ENCODE results near the gene SLC46A2. TPM values are rescaled to one million over a fixed set of nuclear protein-coding genes. Genes with fewer than 3 reads are reported as not detected.
A peak's percentile ranks its signal among the peaks of the same experiment; 100 is the strongest.

The SLC46A2 gene
- total RNA-seq, 2 donors from 2014 or later, result not detected

DNA sequence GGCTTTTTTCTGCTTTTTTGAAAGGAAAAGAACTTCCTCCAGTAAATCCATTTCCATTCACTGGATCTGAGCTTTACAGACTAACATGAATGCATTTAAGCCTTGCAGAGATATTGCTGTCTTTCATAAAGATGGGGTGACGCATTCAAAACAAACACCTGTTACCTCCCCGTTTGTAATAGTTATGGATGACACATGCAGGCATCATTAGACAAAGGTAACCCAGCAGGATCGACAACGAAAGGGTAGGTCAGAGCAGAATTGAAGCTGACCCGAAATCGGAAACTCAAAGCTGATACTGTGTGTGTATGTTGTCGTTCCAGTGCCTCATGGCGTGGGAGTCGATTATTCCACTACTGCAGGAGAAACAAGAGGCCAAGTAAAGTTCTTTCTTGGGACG lies 22.2 kb downstream of the SLC46A2 start:
- Histone ChIP-seq H3K36me3 (ENCODE audit: control insufficient read depth, insufficient read depth, low read length) (no peaks in the 10 kb centered on the region), H3K4me3 (ENCODE audit: low read length) (no peak overlapping the region), H3K9ac (ENCODE audit: extremely low read depth, low read length, poor library complexity, severe bottlenecking) (no peak overlapping the region), H3K27ac (ENCODE audit: low read depth, low read length) (no peak overlapping the region), H3K4me1 (ENCODE audit: control insufficient read depth, insufficient read depth, low read length) (peaks cover 30% of the 10 kb centered on the region), H3K27me3 (ENCODE audit: control insufficient read depth, insufficient read depth, low read length, poor library complexity, severe bottlenecking) (no peaks in the 10 kb centered on the region), H3K9me3 (ENCODE audit: control insufficient read depth, low read length) (no peaks in the 10 kb centered on the region)
- peaks cover 20% of the 10 kb centered on the region for H3K36me3 Mint-ChIP-seq (ENCODE audit: low read depth)
- no peaks in the 10 kb centered on the region for H3K27me3 Mint-ChIP-seq (ENCODE audit: insufficient read depth)
- DNase-seq, result no peak
- WGBS, 2 experiments (ENCODE audit: insufficient coverage in 1 of 2, insufficient read length in 1 of 2), result 92 to 98% methylated on average over 7 to 10 of the region's 10 CpGs
- peaks cover 45% of the 10 kb centered on the region for H3K4me1 Mint-ChIP-seq
- peak overlapping the region; percentile 5 for H3K27ac Mint-ChIP-seq
- TF ChIP-seq, protein P1, sequence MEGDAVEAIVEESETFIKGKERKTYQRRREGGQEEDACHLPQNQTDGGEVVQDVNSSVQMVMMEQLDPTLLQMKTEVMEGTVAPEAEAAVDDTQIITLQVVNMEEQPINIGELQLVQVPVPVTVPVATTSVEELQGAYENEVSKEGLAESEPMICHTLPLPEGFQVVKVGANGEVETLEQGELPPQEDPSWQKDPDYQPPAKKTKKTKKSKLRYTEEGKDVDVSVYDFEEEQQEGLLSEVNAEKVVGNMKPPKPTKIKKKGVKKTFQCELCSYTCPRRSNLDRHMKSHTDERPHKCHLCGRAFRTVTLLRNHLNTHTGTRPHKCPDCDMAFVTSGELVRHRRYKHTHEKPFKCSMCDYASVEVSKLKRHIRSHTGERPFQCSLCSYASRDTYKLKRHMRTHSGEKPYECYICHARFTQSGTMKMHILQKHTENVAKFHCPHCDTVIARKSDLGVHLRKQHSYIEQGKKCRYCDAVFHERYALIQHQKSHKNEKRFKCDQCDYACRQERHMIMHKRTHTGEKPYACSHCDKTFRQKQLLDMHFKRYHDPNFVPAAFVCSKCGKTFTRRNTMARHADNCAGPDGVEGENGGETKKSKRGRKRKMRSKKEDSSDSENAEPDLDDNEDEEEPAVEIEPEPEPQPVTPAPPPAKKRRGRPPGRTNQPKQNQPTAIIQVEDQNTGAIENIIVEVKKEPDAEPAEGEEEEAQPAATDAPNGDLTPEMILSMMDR (conservative IDR thresholded peaks at IDR 0.05), result no peak
- H3K4me3 Mint-ChIP-seq, result no peak overlapping the region
- peaks cover 3% of the 10 kb centered on the region for H3K9me3 Mint-ChIP-seq

DNA sequence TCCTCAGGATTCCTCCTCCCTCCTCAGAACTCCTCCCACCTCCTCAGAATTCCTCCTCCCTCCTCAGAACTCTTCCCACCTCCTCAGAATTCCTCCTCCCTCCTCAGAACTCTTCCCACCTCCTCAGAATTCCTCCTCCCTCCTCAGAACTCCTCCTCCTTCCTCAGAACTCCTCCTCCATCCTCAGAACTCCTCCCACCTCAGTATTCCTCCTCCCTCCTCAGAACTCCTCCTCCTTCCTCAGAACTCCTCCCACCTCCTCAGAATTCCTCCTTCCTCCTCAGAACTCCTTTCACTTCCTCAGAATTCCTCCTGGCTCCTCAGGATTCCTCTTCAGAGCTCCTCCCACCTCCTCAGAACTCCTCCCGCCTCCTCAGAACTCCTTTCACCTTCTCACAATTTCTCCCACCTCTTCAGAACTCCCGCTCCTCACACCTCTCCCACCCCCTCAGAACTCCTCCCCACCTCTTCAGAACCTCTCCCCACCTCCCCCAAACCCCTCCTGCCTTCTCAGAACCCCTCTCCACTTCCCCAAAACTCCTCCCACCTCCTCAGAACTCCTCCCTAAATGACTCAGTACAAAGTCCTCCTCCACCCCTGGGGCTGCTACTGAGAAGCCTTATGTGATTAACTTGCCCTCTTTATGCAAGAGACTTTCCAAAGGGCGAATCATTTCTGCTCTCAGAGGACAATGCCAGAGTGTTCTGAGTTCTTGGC lies 23.2 kb downstream of the SLC46A2 start:
- no peak overlapping the region for H3K27ac Mint-ChIP-seq

DNA sequence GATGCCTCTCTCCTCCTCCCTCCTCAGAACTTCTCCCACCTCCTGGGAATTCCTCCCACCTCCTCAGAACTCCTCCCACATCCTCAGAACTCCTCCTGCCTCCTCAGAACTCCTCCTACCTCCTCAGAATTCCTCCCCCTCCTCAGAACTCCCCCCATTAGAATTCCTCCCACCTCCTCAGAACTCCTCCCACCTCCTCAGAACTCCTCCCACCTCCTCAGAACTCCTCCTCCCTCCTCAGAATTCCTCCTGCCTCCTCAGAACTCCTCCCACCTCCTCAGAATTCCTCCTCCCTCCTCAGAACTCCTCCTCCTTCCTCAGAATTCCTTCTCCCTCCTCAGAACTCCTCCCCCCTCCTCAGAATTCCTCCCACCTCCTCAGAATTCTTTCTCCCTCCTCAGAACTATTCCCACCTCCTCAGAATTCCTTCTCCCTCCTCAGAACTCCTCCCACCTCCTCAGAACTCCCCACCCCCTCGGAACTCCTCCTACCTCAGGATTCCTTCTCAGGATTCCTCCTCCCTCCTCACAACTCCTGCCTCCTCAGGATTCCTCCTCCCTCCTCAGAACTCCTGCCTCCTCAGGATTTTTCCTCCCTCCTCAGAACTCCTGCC lies 23.9 kb downstream of the SLC46A2 start:
- Mint-ChIP-seq H3K27me3 (ENCODE audit: insufficient read depth) (no peaks in the 10 kb centered on the region), H3K4me1 (peaks cover 33% of the 10 kb centered on the region), H3K9me3 (peaks cover 3% of the 10 kb centered on the region), H3K27ac (no peak overlapping the region), H3K4me3 (no peak overlapping the region), H3K36me3 (ENCODE audit: low read depth) (peaks cover 16% of the 10 kb centered on the region)
- Histone ChIP-seq H3K27me3 (ENCODE audit: control insufficient read depth, insufficient read depth, low read length, poor library complexity, severe bottlenecking) (no peaks in the 10 kb centered on the region), H3K36me3 (ENCODE audit: control insufficient read depth, insufficient read depth, low read length) (no peaks in the 10 kb centered on the region), H3K4me1 (ENCODE audit: control insufficient read depth, insufficient read depth, low read length) (peaks cover 26% of the 10 kb centered on the region), H3K9me3 (ENCODE audit: control insufficient read depth, low read length) (no peaks in the 10 kb centered on the region), H3K27ac (ENCODE audit: low read depth, low read length) (no peak overlapping the region), H3K9ac (ENCODE audit: extremely low read depth, low read length, poor library complexity, severe bottlenecking) (no peak overlapping the region), H3K4me3 (ENCODE audit: low read length) (no peak overlapping the region)
- DNase-seq, result peak; percentile 91
- 57 to 70% methylated on average over 1 of the region's 1 CpG for WGBS, 2 experiments (ENCODE audit: insufficient coverage in 1 of 2, insufficient read length in 1 of 2)
- TF ChIP-seq, protein P1 (conservative IDR thresholded peaks at IDR 0.05), result no peak

More for the DNA sequence above, 23.2 kb downstream of the SLC46A2 start:
- H3K4me3 ChIP-seq (ENCODE audit: low read length), result no peak overlapping the region
- Mint-ChIP-seq H3K9me3 (peaks cover 3% of the 10 kb centered on the region), H3K36me3 (ENCODE audit: low read depth) (peaks cover 20% of the 10 kb centered on the region), H3K4me3 (no peak overlapping the region), H3K27me3 (ENCODE audit: insufficient read depth) (no peaks in the 10 kb centered on the region), H3K4me1 (peaks cover 37% of the 10 kb centered on the region)
- H3K9me3 ChIP-seq (ENCODE audit: control insufficient read depth, low read length), result no peaks in the 10 kb centered on the region
- no peaks in the 10 kb centered on the region for H3K36me3 ChIP-seq (ENCODE audit: control insufficient read depth, insufficient read depth, low read length)
- DNase-seq, result peak; percentile 80
- no peak overlapping the region for H3K9ac ChIP-seq (ENCODE audit: extremely low read depth, low read length, poor library complexity, severe bottlenecking)
- TF ChIP-seq, protein P1 (conservative IDR thresholded peaks at IDR 0.05), result no peak
- no peak overlapping the region for H3K27ac ChIP-seq (ENCODE audit: low read depth, low read length)
- WGBS, 2 experiments (ENCODE audit: insufficient coverage in 1 of 2, insufficient read length in 1 of 2), result 0 to 58% methylated on average over 1 to 3 of the region's 3 CpGs
- H3K27me3 ChIP-seq (ENCODE audit: control insufficient read depth, insufficient read depth, low read length, poor library complexity, severe bottlenecking), result no peaks in the 10 kb centered on the region
- peaks cover 26% of the 10 kb centered on the region for H3K4me1 ChIP-seq (ENCODE audit: control insufficient read depth, insufficient read depth, low read length)
